SH-SY5Y (cell line): ENCODE results near the gene ZNF280A.

Experiments used
- GATA2 ChIP-seq: IDR thresholded peaks from 2 replicates; pipeline ENCODE4 v1.6.1; 2011; ENCODE audit warnings: mild to moderate bottlenecking, low read depth, low read length
- GATA3 ChIP-seq: IDR thresholded peaks from 2 replicates; pipeline ENCODE4 v1.6.1; 2011; ENCODE audit warnings: low read depth, mild to moderate bottlenecking, low read length, moderate library complexity

The ZNF280A gene

DNA sequence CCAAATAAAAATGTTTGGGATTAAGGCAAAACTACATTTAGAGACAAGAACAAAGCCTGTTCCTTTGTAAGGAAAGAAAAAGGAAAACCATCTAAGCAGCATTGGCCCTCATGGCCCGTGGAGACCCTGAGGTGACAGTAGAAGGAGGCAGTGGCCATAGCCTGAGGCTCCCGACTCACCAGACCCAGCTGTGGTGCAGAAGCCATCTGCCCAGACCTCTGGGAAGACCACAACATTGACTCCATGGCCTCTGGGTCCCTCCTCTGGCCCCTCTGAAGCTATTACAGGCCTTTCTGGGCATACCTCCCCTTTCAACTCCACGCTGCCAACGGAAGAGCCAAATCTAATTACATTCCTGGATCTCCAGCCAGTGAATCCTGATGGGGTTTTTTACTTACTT, 32.6 kb upstream of the ZNF280A start:
- TF ChIP-seq GATA3 (no peak), GATA2 (no peak)

GRCh38 chr22:22550789-22551434, 30.8 kb upstream of the ZNF280A start:
- no peak for TF ChIP-seq GATA3
- TF ChIP-seq GATA2, result no peak

- no peak for TF ChIP-seq GATA3
- no peak for TF ChIP-seq GATA2
Measured at GRCh38 chr22:22548910-22549309, 28.8 kb upstream of the ZNF280A start.

GRCh38 chr22:22548317-22548716, 28.2 kb upstream of the ZNF280A start:
- TF ChIP-seq GATA3, result no peak
- TF ChIP-seq GATA2, result no peak

GRCh38 chr22:22547692-22548300, 27.7 kb upstream of the ZNF280A start:
- TF ChIP-seq GATA2, result no peak
- TF ChIP-seq GATA3, result no peak

DNA sequence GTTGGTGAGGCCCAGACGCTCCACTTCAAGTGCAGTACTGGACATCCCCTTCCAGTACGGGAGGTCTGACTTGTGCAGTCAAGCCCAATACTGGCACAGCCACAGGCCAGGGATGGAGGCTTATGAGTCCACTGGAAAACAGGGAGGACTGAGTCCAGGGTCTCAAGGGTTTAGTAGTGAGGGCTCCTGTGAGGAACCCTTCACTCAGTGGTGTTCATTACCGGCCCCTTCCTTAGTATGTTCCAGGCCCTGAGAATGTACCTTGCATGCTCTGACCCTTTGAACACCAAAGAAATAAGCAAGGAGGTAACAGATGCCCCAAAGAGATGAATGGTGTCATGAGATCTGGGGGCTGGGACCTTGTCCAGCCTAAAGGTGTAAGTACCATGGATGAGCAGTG, 27.2 kb upstream of the ZNF280A start:
- TF ChIP-seq GATA2 (no peak), GATA3 (no peak)

GRCh38 chr22:22546490-22546889, 26.4 kb upstream of the ZNF280A start:
- no peak for TF ChIP-seq GATA2
- TF ChIP-seq GATA3, result no peak

DNA sequence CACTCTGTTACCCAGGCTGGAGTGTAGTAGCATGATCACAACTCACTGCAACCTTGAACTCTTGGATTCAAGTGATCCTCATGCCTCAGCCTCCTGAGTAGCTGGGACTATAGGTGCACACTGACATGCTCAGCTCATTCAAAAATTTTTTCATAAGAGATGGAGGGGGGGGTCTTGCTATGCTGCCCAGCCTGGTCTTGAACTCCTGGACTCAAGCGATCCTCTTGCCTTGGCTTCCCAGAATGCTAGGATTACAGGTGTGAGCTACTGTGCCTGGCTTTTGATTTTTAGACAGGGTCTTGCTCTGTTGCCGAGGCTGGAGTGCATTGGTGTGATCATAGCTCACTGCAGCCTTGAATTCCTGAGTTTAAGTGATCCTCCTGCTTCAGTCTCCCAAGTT, 25.0 kb upstream of the ZNF280A start:
- no peak for TF ChIP-seq GATA2
- TF ChIP-seq GATA3, result no peak

DNA sequence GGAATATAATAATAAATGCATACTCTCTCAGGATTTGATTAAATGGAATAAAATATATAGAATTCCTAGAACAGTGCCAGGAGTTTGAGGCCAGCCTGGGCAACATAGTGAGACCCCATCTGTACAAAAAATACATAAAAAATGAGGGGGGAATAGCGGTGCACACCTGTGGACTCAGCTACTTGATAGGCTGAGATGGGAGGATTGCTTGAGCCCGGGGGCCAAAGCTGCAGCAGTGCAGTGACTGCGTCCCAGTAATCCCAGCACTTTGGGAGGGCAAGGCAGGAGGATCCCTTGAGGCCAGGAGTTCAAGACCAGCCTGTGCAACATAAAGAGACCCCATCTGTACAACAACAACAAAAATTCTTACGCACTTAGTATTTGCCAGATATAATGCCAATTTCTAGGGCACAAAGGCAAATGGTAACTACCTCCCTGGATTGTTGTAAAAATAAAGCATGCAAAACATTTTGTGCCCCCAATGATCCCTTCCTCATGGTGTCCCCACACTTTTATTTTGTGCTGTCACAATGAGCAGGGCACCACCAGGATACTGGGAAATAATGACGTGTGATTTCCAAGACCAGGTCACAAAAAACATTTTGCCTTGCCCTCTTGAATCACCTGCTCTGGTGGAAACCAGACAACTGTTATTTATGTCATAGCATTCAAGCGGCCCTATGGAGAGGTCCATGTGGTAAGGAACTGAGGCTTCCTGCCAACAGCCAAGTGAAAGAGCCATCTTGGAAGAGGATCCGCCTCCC, 18.3 kb upstream of the ZNF280A start:
- TF ChIP-seq GATA2, result no peak
- TF ChIP-seq GATA3, result no peak

DNA sequence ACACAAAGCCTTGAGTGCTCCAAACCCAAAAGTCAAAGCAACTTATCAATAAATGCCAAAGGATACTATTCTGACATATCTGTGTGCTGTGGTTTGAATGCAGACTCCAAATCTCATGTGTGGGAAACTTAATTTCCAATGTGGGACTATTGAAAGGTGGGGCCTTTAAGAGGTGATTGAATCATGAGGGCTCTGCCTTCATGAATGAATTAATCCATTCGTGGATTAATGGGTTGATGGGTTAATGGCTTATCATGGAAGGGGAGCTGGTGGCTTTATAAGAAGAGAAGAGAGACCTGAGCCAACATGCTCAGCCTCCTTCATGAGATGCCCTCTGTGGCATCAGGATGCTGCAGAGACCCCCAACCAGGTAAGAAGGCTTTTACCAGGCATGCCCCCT, 16.8 kb upstream of the ZNF280A start:
- TF ChIP-seq GATA3 (no peak), GATA2 (no peak)

DNA sequence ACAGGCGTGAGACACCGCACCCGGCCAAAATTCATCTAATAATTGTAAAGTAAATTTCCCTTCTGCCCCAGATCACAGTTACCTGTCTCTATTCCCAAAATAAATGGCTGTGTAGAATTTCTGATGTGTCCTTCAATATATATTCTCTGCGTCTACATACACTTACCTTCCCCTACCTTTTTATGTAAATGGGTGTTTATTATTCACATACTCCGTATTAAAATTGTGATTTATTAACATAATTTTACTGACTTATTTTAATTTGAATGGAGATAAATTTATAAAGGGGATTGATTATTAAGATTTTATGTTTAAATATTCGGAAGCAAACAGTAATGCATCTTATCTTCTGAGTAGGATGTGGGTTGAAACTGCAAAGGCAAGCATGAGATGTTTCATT, 16.4 kb upstream of the ZNF280A start:
- TF ChIP-seq GATA2, result no peak
- no peak for TF ChIP-seq GATA3

DNA sequence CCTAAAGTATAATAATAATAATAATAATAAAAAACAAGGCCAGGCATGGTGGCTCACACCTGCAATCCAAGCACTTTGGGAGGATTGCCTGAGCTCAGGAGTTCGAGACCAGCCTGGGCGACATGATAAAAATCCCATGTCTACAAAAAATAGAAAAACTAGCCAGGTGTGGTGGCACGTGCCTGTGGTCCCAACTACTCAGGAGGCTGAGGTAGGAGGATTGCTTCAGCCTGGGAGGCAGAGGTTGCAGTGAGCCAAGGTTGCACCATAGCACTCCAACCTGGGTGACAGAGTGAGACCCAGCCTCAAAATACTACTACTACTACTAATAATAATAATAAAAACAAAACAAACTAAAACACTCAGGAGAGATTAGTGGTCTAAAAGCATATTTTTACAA, 15.6 kb upstream of the ZNF280A start:
- TF ChIP-seq GATA3, result no peak
- TF ChIP-seq GATA2, result no peak

DNA sequence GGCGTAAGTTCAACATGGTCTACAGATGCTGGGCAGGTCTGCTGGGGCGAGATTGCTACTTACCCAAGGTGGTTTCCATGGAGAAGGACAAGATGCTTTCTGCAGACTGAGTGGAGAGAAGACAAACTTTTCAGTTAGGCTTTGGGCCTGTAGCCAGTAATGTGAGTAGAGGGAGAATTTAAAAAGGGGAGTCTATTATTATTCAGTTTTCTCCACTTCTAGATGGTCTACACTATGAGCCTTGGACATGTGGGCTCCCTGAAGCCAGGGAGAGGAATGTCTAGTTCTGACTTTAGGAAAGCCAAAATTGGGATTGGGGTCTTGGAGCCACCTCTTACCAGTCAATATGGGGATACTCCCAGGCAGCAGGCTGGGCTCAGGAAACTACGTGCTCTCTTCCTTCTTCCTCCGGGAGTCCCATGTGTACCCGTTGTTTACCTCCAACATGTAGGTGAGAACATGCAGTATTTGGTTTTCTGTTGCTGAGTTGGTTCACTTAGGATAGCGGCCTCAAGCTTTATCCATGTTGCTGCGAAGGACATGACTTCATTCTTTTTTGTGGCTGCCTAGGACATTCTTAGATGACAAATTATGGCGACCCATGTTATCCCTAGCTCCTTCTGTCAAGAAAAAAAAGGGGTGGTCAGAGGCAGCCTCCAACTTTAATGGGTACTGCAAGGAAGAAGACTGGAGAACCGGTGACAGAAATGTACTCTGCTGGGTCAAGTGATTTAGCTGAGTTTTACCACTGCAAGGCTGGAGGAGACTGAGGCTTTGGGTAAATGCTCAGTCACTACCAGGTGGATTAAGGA, 14.7 kb upstream of the ZNF280A start:
- TF ChIP-seq GATA2 (no peak), GATA3 (no peak)

DNA sequence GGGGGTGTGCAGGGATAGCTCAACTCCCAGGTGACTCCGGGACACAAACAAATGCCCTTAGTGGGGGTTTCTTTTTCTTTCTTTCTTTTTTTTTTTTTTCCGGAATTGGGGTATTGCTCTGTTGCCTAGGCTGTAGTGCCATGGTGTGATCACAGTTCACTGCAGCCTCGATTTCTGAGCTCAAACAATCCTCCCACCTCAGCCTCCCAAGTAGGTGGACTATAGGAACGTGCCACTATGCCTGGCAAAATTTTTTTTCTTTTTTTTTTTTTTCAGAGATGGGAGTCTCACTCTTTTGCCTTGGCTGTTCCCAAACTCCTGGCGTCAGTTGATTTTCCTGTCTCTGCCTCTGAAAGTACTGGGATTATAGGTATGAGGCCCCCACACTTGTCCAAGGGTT, 13.8 kb upstream of the ZNF280A start:
- TF ChIP-seq GATA2, result no peak
